HG03565 (cell line): ENCODE results near the gene DDX42.
A peak's percentile ranks its signal among the peaks of the same experiment; 100 is the strongest.

Experiments
- ATAC-seq: cut with Tn5 transposase; IDR thresholded peaks from one replicate; pipeline ENCODE4 v1.9.1; 2021; ENCODE audit warnings: mild to moderate bottlenecking, moderate library complexity; ENCODE audit not compliant: unreplicated experiment

The DDX42 gene

DNA sequence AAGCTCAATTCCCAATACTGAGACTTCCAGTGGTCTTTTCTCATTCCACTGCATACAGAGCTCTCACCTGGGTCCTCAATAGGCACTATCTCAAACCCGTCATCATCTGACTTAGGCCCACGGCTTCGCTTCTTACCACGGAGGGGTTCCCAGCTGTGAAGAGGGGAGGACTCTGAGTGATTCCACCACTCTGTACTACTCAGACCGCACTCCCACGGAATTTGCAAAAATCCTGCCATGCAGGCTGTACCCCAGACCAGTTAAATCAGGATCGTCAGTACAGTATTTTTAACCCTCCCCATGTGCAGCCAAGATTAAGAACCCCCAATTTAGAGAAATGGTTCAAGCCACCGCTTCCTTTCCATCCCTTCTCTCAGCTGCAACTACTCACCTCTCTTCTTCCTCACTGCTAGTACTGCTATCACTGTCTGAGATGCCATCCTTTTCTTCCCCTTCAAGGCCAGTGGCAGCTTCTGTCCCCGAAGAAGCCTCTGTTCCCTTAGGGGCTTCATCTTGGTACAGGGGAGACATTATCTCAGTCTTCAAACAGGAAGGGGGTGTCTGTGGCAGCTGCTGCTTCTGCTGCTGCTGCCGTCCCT lies 47.1 kb downstream of the DDX42 start:
- no peak for ATAC-seq

DNA sequence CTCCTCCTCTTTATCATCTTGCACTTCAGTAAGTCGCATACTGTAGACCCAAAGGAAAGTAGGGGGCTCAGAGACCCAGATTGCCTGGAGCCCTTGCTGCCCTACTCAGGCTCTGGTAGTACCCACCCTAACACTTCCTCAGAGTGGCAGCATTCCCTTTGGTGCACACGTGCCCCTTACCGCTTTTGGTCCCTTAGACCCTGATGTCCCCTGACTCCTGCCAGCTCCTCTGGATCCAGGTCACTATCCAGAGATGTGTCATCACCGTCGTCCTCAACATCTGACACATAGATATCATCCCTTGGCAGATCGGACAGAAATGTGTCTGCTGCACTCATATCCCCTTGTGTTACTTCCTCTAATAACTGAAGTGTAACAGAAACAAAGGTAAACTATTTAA lies 47.8 kb downstream of the DDX42 start:
- no peak for ATAC-seq

GRCh38 chr17:63822537-63822936 lies 48.6 kb downstream of the DDX42 start:
- ATAC-seq: no peak

GRCh38 chr17:63823659-63824331 lies 49.8 kb downstream of the DDX42 start:
- ATAC-seq: no peak

DNA sequence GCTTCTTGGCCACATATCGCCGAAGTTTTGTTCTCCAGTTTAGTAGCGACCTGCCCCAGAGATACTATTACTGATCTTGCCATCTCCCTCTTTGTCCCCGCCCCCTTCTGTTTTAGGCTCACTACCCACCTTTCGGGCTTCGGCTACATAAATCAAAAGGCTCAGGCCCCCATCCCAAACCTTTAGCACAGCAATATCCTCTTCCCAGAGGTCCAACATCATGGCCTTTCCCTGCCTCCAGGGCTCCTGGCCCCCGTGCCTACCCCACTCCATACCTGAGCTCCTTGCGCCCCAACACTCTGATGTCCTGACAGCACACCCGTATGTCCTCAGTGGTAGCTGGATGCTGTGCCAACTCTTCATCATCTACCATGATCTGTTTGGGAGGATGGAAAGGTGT lies 50.4 kb downstream of the DDX42 start:
- ATAC-seq: no peak

GRCh38 chr17:63826468-63827001 lies 52.6 kb downstream of the DDX42 start:
- no peak for ATAC-seq

- ATAC-seq: peak; percentile 67
Observed at GRCh38 chr17:63827002-63827800, 53.2 kb downstream of the DDX42 start, which contains the start of the genes FTSJ3 and PSMC5. Gene FTSJ3 (minus strand): TSS chr17:63827663. CDS start chr17:63826902, 761 bp downstream. Gene PSMC5 (plus strand): TSS chr17:63827431. CDS start chr17:63827491, 60 bp downstream.

DNA sequence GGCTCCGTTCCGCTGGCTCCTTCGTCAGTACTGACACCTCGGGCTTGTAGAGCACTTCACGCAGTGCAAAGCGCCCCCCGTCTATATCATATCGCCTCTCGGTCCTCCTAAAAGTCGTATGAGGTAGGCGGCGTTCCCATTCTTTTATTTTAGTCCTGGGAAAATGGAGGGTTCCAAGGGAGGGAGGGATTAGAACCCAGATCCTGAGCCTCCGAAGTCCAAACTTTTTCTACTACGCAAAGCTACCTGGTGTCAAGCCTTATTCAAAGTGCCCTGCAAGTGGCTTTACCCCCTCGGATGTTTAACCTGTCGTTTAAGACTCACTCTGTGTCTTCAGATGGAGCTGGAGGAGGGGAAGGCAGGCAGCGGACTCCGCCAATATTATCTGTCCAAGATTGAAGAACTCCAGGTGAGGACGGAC lies 53.8 kb downstream of the DDX42 start:
- no peak for ATAC-seq

DNA sequence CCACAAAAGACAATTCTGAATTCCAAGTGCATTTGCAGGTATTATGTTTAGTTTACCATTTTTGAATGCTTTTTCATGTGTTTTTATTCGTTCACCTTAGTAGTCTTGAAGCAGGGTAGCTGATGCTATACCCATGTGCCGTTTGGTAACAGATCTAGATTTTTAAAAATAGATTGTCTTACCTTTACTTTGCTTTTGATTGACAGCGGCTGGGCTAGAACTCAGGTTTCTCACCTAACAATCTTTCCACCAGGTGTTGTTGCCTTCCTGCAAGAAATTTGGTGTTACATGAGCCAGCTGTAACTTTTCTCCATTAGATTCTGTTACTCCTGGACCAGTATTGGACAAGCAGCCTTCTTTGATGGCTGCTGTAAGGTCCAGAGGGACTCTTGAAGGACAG lies 55.0 kb downstream of the DDX42 start:
- no peak for ATAC-seq

GRCh38 chr17:63830278-63830677 lies 56.3 kb downstream of the DDX42 start:
- ATAC-seq: no peak

DNA sequence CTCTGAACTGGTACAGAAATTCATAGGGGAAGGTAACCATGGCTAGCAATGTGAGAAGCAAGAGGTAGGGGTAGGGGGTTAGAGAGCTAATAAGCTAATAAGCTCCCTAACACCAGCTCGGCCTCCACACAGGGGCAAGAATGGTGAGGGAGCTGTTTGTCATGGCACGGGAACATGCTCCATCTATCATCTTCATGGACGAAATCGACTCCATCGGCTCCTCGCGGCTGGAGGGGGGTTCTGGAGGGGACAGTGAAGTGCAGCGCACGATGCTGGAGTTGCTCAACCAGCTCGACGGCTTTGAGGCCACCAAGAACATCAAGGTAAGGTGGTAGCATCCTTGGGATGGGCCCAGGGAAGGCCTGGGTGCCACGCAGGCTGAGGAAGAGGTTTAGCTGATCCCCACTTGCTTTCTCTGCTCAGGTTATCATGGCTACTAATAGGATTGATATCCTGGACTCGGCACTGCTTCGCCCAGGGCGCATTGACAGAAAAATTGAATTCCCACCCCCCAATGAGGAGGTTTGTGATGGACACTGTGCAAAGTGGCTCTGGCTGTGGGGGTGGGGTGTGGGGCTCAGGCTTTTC lies 57.0 kb downstream of the DDX42 start:
- ATAC-seq: no peak

- no peak for ATAC-seq
Observed at GRCh38 chr17:63831505-63831904, 57.5 kb downstream of the DDX42 start.

DNA sequence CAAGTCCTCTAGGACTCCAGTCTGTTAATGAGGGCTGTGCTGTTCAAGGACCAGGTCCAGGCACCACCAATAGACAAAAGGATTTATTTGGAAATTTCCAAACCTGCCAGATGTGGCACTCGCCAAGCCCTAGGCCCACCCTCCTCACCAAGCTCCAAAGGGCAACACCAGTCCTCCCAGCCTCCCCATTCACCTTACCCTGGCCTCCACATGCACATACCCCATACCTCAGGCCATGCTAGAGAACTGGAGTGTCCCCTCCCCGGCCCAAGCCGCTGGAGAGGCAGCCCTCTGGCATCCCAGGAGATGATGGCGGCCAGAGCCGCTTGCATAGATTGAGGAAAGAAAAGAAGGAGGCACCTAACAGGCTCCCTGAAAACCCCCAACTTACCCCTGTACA lies 58.0 kb downstream of the DDX42 start:
- ATAC-seq: no peak

DNA sequence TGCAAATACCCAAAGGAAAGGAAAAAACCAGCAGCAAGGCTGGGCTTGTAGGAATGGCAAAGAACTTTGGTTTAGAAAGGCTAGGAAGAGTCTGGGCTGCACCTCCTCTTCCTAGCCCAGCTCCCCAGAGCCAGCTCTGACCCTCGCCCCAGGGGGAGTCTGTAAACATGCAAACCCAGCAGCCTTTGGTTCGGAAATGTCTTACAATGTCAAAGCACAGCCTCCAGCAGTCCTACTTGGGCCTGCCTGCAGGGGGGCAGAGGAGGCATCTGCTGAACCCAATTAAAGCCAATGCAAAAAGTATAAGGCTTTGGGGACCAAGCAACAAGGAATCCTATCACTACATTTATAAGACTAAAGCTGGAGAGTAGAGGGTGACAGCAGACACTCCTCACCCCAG lies 58.5 kb downstream of the DDX42 start:
- no peak for ATAC-seq

- ATAC-seq: no peak
Observed at GRCh38 chr17:63833026-63833740, 59.2 kb downstream of the DDX42 start.

DNA sequence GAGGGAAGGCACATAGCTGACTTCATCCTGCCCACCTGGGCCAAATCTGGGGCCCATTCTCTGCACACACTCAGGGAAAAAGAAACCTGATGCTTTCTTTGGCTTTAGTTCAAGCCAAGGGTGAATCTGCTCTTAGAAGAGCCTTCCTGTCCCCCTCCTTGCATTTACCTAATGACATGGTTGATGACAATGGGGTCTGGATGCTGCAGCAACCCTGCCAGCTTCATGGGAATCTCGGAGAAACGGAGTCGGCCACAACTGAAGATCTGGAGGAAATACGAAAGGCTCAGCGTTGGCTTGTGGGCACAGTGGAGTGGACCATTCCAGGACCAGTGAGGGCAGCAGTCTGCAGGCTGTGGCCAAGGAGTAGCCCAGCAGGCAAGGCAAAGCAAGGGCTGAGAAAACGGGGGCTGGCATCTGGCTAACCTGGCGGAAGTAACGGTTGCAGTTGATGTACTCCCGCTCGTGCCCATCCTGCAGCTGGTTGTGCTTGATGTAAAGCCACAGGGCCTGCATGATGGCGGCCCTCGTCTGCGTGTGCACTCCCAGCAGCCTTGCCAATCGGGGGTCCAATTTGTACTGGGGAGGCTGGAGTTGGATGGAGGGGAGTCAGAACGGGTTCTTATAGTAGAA lies 59.9 kb downstream of the DDX42 start:
- ATAC-seq: no peak

DNA sequence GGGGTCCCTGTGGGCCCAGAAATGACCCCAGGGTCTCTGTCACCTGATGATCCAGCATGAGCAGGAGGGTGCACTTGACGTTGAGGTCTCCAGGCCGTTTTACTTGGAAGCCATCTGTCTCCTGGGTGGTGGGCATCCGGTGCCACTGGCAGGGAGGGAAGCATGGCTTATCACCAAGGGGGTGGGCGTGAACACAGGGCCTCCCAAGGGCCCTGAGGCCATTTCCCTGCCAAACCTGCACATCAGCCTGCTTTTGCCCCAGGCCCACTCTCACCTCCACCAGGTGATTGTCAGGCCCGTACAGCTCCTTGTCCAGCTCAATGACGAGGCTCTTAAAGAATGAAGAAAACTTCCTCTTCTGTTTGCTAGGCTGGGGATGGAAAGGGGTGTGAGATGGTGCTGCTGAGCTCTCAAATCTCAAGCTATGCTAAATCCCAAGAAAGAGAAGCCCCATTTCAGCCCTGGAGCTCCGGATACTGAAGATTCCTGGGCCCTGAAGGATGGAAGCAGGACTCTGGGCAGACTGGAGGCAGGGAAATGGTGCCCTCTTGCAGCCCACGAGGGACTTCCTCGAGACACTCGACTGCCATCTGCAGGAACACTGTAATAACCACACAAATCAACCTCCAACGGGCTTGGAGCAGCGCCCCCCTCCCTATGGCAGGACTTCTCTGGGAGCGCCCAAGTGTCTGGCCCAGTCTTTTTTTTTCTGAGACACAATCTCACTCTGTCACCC lies 60.6 kb downstream of the DDX42 start:
- ATAC-seq: peak; percentile 53

DNA sequence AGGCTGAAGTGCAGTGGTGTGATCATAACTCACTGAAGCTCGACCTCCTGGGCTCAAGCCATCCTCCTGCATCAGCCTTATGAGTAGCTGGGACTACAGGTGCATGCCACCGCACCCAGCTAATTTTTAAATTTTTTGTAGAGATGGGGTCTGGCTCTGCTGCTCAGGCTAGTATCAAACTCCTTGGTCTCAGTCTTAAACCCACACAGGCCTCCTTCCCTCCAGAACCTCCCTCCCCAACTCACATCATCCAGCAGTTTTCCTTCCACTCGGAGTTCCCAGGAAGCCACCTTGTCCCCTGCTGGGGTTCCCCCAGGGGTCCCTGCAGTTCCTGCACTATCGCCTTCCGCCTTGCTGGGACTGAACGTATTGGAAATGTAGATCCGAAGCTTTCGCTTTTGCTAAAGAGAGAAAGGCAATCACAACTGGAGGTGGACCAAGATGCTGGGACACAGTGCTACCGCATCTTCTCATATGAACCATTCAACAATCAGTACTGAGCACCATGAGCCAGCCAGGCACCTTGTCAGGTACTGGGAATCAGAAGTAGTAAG lies 61.3 kb downstream of the DDX42 start:
- ATAC-seq: no peak

DNA sequence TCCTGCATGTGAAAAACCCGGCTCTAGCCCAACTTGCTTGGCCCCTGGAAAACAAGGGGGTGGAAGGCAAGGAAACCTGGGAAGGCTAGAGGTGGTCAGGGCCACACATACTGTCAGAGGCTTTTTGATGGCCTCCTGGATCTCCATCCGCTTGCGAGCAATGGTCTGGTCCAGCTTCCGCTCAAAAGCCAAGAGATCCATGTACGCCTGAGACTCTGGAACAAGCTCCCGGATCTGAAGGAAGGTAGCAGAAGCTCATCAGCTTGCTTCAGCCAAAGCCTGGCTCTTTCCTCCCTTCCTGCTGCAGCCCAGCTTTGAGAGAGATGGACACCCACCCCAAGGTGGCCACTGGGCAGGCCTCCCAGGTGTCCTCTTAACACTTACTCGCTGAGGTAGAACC lies 62.8 kb downstream of the DDX42 start:
- ATAC-seq: no peak
